GM06990 (cell line): ENCODE results near the gene NTSR1.

Source experiments
- DNase-seq: peaks from one replicate; pipeline ENCODE4 v3.0.0-alpha.2; 2011; ENCODE audit not compliant: insufficient read length; ENCODE audit errors: extremely low read depth
- H3K27me3 ChIP-seq: replicated peaks from 2 replicates; pipeline ENCODE4 v1.6.0; 2011; ENCODE audit warnings: low read length; ENCODE audit not compliant: control insufficient read depth, insufficient read depth
- H3K36me3 ChIP-seq: 2 replicates; pipeline ENCODE4 v1.5.1; 2011; ENCODE audit warnings: low read length; ENCODE audit not compliant: control insufficient read depth, insufficient read depth
- H3K4me3 ChIP-seq: replicated peaks from 2 replicates; pipeline ENCODE4 v1.5.1; 2011; ENCODE audit warnings: low read depth, mild to moderate bottlenecking, control low read depth, low read length
- CTCF ChIP-seq: IDR thresholded peaks from 2 replicates; pipeline ENCODE4 v1.5.1; 2011; ENCODE audit warnings: low read length, control low read depth, mild to moderate bottlenecking, inconsistent platforms; ENCODE audit not compliant: insufficient read depth, poor library complexity, severe bottlenecking

Gene NTSR1

GRCh38 chr20:62710886-62711702, 2.5 kb downstream of the NTSR1 start:
- Histone ChIP-seq H3K36me3 (no peaks in the 10 kb centered on the region), H3K4me3 (no peak overlapping the region), H3K27me3 (peaks cover 1% of the 10 kb centered on the region)
- no peak for TF ChIP-seq CTCF
- DNase-seq: no peak

GRCh38 chr20:62711703-62712101, 3.1 kb downstream of the NTSR1 start:
- Histone ChIP-seq H3K4me3 (no peak overlapping the region), H3K27me3 (peaks cover 1% of the 10 kb centered on the region), H3K36me3 (no peaks in the 10 kb centered on the region)
- TF ChIP-seq CTCF: no peak
- DNase-seq: no peak

DNA sequence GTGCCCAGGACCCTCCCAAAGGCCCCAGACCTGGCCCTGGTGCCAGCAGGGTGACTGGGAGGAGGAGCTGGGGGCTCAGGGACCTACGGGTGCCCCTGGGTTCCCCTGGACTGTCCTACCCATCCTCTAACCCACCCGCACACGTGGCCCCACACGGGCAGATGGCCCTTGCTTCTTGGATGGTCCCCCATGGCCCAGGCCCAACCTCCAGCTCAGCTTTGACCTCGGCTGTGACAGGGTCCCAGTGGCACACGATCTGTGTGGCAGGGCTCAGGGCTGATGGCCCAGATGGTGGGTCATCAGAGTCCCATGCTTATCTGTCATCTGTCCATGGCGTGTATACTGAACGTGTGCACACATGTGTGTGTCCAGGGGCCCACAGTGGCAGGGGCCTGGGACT, 4.0 kb downstream of the NTSR1 start:
- TF ChIP-seq CTCF: no peak

GRCh38 chr20:62714006-62714405, 5.4 kb downstream of the NTSR1 start:
- no peak for DNase-seq
- Histone ChIP-seq H3K36me3 (no peaks in the 10 kb centered on the region), H3K4me3 (no peak overlapping the region), H3K27me3 (no peaks in the 10 kb centered on the region; the same call in none of the 2 replicates)
- TF ChIP-seq CTCF: no peak

More for the DNA sequence above, 4.0 kb downstream of the NTSR1 start:
- no peaks in the 10 kb centered on the region for H3K36me3 ChIP-seq
- H3K27me3 ChIP-seq: peaks cover 1% of the 10 kb centered on the region
- DNase-seq: no peak
- no peak overlapping the region for H3K4me3 ChIP-seq

GRCh38 chr20:62714799-62715198, 6.2 kb downstream of the NTSR1 start:
- no peak for DNase-seq
- TF ChIP-seq CTCF: no peak
- Histone ChIP-seq H3K4me3 (no peak overlapping the region), H3K27me3 (no peaks in the 10 kb centered on the region; the same call in none of the 2 replicates), H3K36me3 (no peaks in the 10 kb centered on the region)
